Measurements from ENCODE around the gene PRND.
"Not testable (repeated sequence)": the region's sequence is repeated elsewhere in the genome, so short reads cannot be mapped to it uniquely, and the experiment has no call there.

The PRND gene

DNA sequence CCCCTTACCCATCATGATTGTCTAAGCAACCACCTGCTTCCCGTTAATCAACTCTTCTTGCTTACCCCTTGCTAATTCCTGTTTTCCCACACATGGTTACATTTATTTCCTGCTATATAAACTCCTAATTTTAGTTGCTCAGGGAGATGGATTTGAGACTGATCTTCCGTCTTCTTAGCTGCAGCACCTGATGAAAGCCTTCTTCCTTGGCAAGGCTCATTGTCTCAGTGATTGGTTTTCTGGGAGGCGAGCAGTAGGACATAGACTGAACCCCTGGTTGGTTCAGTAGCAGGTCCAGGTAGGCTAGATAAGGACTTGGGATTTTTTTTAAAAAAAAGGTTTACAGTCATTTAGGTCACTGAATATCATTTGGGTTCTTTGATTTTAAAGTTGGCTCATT, 50.4 kb downstream of the PRND start:
- POLR2A ChIA-PET: no interaction called here
- TF ChIP-seq, protein P1, sequence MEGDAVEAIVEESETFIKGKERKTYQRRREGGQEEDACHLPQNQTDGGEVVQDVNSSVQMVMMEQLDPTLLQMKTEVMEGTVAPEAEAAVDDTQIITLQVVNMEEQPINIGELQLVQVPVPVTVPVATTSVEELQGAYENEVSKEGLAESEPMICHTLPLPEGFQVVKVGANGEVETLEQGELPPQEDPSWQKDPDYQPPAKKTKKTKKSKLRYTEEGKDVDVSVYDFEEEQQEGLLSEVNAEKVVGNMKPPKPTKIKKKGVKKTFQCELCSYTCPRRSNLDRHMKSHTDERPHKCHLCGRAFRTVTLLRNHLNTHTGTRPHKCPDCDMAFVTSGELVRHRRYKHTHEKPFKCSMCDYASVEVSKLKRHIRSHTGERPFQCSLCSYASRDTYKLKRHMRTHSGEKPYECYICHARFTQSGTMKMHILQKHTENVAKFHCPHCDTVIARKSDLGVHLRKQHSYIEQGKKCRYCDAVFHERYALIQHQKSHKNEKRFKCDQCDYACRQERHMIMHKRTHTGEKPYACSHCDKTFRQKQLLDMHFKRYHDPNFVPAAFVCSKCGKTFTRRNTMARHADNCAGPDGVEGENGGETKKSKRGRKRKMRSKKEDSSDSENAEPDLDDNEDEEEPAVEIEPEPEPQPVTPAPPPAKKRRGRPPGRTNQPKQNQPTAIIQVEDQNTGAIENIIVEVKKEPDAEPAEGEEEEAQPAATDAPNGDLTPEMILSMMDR (IDR thresholded peaks at IDR 0.05; ENCODE audit: insufficient read depth, low read length, missing control alignments): no peak
- CTCF ChIA-PET: interaction anchor here (1.0 to 1.3 kb wide), 2 partner anchors 88 to 183 kb away, joined by 3 to 5 read pairs; no protein-coding TSS in a partner anchor
- no peak overlapping the region for H3K4me3 ChIP-seq (ENCODE audit: low read depth, low read length)
- DNase-seq (ENCODE audit: low read depth, low spot score): no peak

DNA sequence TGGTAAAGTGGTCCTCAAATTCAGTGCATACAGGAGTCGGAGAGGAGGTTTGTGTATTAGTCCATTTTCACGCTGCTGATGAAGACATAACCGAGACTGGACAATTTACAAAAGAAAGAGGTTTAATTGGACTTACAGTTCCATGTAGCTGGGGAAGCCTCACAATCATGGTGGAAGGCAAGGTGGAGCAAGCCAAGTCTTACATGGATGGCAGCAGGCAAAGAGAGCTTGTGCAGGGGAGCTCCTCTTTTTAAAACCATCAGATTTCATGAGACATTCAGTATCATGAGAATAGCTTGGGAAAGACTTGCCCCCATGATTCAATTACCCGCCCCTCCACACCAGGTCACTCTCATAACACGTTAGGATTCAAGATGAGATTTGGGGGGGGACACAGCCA, 51.3 kb downstream of the PRND start:
- POLR2A ChIA-PET; H3K4me3 ChIP-seq (ENCODE audit: low read depth, low read length); DNase-seq (ENCODE audit: low read depth, low spot score): not testable (repeated sequence)
- CTCF ChIA-PET: interaction anchor here (0.9 to 1.3 kb wide), 3 partner anchors 31 to 89 kb away, joined by 3 read pairs; no protein-coding TSS in a partner anchor

DNA sequence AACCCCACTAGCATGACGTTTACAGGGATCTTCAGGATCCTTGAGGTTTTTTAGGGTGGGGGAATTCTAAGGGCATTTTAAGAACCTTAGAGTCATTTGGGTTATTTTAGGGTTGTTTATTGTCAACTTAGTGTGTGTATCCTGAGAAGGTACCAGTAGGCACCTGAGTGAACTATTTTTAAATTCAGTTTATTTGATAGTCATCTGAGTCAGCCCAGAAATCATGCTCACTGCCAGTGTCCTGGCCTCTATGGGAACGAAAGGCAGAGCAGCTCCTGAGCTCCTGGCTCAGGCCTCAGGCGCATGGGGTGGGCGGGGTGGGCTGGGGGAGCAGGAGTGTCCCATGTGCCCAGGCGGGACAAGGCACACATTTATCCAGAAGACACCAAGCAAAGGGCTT, 52.0 kb downstream of the PRND start:
- ChIA-PET CTCF (interaction anchor here (0.9 to 1.3 kb wide), 2 partner anchors 32 to 34 kb away, joined by 3 read pairs; no protein-coding TSS in a partner anchor), POLR2A (no interaction called here)
- TF ChIP-seq, protein P1 (IDR thresholded peaks at IDR 0.05; ENCODE audit: insufficient read depth, low read length, missing control alignments): no peak
- no peak for DNase-seq (ENCODE audit: low read depth, low spot score)
- no peak overlapping the region for H3K4me3 ChIP-seq (ENCODE audit: low read depth, low read length)

DNA sequence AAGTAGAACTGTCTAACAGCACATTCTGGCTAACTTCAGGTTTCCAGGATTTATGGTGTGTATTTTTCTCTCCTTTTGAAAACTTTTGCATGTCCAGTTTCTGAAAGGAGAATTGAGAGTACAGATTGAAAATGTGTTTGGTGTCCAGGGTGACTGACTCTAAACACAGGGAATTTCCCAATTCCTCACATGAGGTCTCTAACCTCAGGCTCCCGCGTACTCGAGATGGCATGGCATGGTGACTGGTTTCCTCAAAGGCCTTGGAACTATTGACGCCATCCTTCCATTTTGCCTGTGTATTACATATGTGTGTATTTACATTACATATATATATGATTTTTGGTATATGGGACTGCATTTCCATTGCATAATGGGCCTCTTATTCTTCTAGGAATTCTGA, 52.5 kb downstream of the PRND start:
- no peak overlapping the region for H3K4me3 ChIP-seq (ENCODE audit: low read depth, low read length)
- ChIA-PET POLR2A (no interaction called here), CTCF (no interaction called here)
- no peak for DNase-seq (ENCODE audit: low read depth, low spot score)
- TF ChIP-seq, protein P1 (IDR thresholded peaks at IDR 0.05; ENCODE audit: insufficient read depth, low read length, missing control alignments): no peak

DNA sequence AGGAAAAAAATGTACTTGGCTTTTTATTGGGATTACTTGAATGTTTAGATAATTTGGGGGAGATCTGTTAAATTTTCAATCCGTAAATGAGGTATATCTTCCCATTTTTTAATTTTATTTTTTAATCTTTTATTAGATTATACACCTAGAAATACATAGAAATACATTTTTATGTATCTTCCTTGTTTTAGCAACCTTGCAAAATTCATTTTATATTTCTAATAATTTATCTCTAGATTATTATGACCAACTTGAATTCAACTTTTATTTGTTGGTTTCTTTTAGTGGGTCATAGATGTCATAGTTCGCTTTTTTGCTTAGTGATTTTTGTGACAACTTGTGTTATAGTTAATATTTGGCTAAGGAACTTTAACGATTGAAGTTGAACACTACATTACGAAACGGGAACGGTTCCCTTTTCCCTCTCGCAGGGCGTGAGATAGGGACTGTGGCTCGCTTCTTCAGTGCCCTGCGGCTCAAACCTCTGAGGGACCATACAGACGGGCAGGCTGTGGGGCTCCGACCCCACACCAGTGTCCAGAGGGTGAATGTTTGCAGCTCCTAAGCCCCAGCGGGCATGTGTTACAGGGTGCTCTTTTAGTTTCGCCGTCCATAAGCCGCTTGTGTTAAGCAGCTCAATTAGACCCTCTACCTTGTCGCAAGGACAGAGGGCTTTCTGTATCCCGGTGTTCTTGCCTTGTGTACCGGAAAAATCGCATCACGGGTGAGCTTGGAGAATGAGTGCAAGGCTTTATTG, 53.8 kb downstream of the PRND start:
- DNase-seq (ENCODE audit: low read depth, low spot score): no peak
- CTCF ChIA-PET: no interaction called here

DNA sequence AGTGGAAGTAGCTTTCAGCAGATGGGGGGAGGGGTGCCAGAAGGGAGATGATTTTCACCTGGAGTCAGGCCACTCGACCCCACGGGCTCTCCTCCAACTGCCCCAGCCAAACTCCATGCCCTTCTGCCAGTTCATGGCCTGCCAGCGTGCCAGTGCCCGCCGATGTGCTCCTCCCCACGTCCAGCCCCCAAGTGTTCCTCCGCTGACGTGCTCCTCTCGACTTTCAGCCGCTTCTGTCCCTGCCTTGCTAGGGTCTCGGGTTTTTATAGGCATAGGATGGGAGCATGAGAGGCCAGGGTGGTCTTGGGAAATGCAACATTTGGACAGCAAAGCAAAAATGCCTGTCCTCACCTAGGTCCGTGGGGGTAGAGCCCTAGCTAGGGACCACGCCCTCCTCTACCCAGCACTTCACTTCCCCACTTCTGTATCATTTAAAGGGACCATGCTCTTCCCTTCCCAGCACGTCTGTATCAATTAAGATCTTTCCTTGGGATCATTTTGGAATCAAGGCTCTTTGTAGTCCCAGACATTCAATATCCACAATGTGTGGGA, 54.4 kb downstream of the PRND start:
- H3K4me3 ChIP-seq (ENCODE audit: low read depth, low read length): no peak overlapping the region
- no peak for DNase-seq (ENCODE audit: low read depth, low spot score)
- TF ChIP-seq, protein P1 (IDR thresholded peaks at IDR 0.05; ENCODE audit: insufficient read depth, low read length, missing control alignments): no peak
- ChIA-PET CTCF (no interaction called here), POLR2A (no interaction called here)

More for the DNA sequence above, 53.8 kb downstream of the PRND start:
- no peak overlapping the region for H3K4me3 ChIP-seq (ENCODE audit: low read depth, low read length)
- POLR2A ChIA-PET: no interaction called here
- TF ChIP-seq, protein P1 (IDR thresholded peaks at IDR 0.05; ENCODE audit: insufficient read depth, low read length, missing control alignments): no peak
